Loucy (cell line): ENCODE results near the gene MTR.
A peak's percentile ranks its signal among the peaks of the same experiment; 100 is the strongest.

Experiments
- H2AFZ ChIP-seq: fragments of 200-600 bp; sonication (generic); 2 replicates; pipeline ENCODE4 v1.6.0; 2016; ENCODE audit warnings: antibody characterized with exemption, mild to moderate bottlenecking, low read length, moderate library complexity
- H3F3A ChIP-seq: fragments of 200-600 bp; 2 replicates; pipeline ENCODE4 v1.6.0; 2016; ENCODE audit warnings: antibody characterized with exemption, low read depth, mild to moderate bottlenecking
- H3K27me3 ChIP-seq: fragments of 200-600 bp; sonication (generic); 2 replicates; pipeline ENCODE4 v1.6.1; 2014; ENCODE audit warnings: low read length, mild to moderate bottlenecking; ENCODE audit not compliant: insufficient read depth, poor library complexity, severe bottlenecking
- H3K36me3 ChIP-seq: fragments of 200-600 bp; sonication (generic); 2 replicates; pipeline ENCODE4 v1.6.1; 2016; ENCODE audit warnings: low read length; ENCODE audit not compliant: insufficient read depth
- H3K4me1 ChIP-seq: fragments of 200-600 bp; sonication (generic); 2 replicates; pipeline ENCODE4 v1.5.1; 2014; ENCODE audit warnings: low read length, mild to moderate bottlenecking; ENCODE audit not compliant: insufficient read depth, poor library complexity, severe bottlenecking
- H3K4me2 ChIP-seq: fragments of 200-600 bp; sonication (generic); 2 replicates; pipeline ENCODE4 v1.6.0; 2014; ENCODE audit warnings: antibody characterized with exemption, low read length, low read depth, mild to moderate bottlenecking; ENCODE audit not compliant: poor library complexity, severe bottlenecking
- H3K4me3 ChIP-seq: fragments of 200-600 bp; sonication (generic); 2 replicates; pipeline ENCODE4 v1.5.1; 2014; ENCODE audit warnings: low read length, mild to moderate bottlenecking, mixed read lengths; ENCODE audit not compliant: poor library complexity, severe bottlenecking
- H3K79me2 ChIP-seq: fragments of 200-600 bp; sonication (generic); 2 replicates; pipeline ENCODE4 v1.6.1; 2014; ENCODE audit warnings: low read length; ENCODE audit not compliant: insufficient read depth
- H3K9ac ChIP-seq: fragments of 200-600 bp; sonication (generic); 2 replicates; pipeline ENCODE4 v1.6.0; 2014; ENCODE audit warnings: mild to moderate bottlenecking, low read depth, low read length, moderate library complexity; ENCODE audit not compliant: poor library complexity, severe bottlenecking
- H3K9me2 ChIP-seq: fragments of 200-600 bp; sonication (generic); replicated peaks from 2 replicates; pipeline ENCODE4 v1.6.1; 2016; ENCODE audit warnings: low read depth, low read length, mixed read lengths
- H3K9me3 ChIP-seq: fragments of 200-600 bp; sonication (generic); 2 replicates; pipeline ENCODE4 v1.6.1; 2014; ENCODE audit warnings: mild to moderate bottlenecking, antibody characterized with exemption, low read length, low read depth; ENCODE audit not compliant: insufficient read depth
- H4K20me1 ChIP-seq: fragments of 200-600 bp; sonication (generic); 2 replicates; pipeline ENCODE4 v1.6.0; 2014; ENCODE audit warnings: antibody characterized with exemption, low read length, mild to moderate bottlenecking; ENCODE audit not compliant: insufficient read depth, poor library complexity, severe bottlenecking
- EZH2phosphoT487 ChIP-seq: fragments of 200-600 bp; IDR thresholded peaks from 2 replicates; pipeline ENCODE4 v1.6.1; 2018; ENCODE audit warnings: antibody characterized with exemption, mild to moderate bottlenecking, moderate library complexity, borderline replicate concordance
- TF ChIP-seq, protein P1 (sequence below): fragments of 200-600 bp; sonication (generic); conservative IDR thresholded peaks from 2 replicates; pipeline ENCODE4 v1.5.1; 2014; ENCODE audit warnings: mild to moderate bottlenecking, antibody characterized with exemption, low read length

Gene MTR

DNA sequence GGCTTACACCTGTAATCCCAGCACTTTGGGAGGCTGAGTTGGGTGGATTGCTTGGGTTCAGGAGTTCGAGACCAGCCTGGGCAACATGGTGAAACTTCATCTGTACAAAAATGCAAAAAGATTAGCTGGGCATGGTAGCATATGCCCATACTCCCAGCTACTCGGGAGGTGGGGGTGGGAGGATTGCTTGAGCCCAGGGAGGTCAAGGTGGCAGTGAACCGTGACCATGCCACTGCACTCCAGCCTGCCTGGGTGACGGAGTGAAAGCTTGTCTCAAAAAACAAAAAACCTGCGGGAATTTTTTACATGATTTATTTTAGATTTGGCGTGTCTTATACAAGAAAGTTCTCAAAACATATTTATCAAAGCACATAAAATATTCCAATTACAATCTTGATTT, 27.8 kb upstream of the MTR start:
- Histone ChIP-seq H3F3A (no peaks in the 10 kb centered on the region), H3K9me3 (no peaks in the 10 kb centered on the region), H2AFZ (no peak overlapping the region), H3K9ac (no peak overlapping the region), H3K4me3 (no peak overlapping the region), H3K4me2 (no peak overlapping the region), H3K27me3 (peaks cover 4% of the 10 kb centered on the region), H3K36me3 (no peaks in the 10 kb centered on the region), H4K20me1 (no peaks in the 10 kb centered on the region), H3K9me2 (no peaks in the 10 kb centered on the region), H3K4me1 (no peaks in the 10 kb centered on the region), H3K79me2 (no peaks in the 10 kb centered on the region)
- no peak for TF ChIP-seq EZH2phosphoT487

DNA sequence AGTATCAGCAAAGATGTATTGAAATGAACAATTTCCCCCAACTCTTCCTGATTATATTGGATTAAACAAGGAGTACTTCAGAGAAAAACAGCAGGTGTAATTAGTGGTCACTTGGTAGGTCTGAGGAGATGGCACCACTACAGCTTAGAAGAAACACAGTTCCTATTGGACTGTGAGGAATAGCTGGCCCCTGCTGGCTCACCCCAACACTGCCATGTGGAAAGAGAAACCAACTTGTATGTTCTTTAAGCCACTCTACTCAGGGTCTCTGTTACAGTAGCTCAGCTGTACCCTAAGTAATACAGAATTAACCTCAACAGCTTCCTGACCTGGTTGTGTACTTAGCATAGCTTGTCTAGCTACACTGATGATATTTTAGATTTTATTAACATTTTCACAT, 26.5 kb upstream of the MTR start:
- Histone ChIP-seq H3K9me2 (no peaks in the 10 kb centered on the region), H3K4me2 (no peak overlapping the region), H3K79me2 (no peaks in the 10 kb centered on the region), H3K4me1 (no peaks in the 10 kb centered on the region), H3K4me3 (no peak overlapping the region), H3K9ac (no peak overlapping the region), H2AFZ (no peak overlapping the region), H4K20me1 (no peaks in the 10 kb centered on the region), H3K27me3 (peaks cover 4% of the 10 kb centered on the region), H3K9me3 (no peaks in the 10 kb centered on the region), H3K36me3 (no peaks in the 10 kb centered on the region), H3F3A (no peaks in the 10 kb centered on the region)
- TF ChIP-seq, protein P1, sequence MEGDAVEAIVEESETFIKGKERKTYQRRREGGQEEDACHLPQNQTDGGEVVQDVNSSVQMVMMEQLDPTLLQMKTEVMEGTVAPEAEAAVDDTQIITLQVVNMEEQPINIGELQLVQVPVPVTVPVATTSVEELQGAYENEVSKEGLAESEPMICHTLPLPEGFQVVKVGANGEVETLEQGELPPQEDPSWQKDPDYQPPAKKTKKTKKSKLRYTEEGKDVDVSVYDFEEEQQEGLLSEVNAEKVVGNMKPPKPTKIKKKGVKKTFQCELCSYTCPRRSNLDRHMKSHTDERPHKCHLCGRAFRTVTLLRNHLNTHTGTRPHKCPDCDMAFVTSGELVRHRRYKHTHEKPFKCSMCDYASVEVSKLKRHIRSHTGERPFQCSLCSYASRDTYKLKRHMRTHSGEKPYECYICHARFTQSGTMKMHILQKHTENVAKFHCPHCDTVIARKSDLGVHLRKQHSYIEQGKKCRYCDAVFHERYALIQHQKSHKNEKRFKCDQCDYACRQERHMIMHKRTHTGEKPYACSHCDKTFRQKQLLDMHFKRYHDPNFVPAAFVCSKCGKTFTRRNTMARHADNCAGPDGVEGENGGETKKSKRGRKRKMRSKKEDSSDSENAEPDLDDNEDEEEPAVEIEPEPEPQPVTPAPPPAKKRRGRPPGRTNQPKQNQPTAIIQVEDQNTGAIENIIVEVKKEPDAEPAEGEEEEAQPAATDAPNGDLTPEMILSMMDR, result no peak
- no peak for TF ChIP-seq EZH2phosphoT487

DNA sequence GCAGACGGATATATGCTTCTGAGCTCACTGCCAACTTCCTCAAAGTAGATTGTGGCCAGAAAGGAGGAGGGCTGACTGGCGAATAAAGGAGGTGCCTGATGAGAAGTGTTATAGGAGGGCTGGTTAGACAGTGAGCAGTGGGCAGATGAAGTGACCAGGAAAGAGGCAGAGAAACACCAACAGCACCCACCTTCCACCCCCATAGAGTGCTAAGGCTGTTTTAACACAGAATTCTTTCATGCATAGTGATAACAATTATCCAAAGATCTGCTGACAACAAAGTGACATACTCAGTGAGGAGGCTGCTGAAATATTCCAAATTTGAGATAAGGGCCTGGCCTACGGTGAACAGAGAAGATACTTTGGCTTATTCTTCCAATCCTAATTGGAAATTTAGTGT, 21.2 kb upstream of the MTR start:
- Histone ChIP-seq H2AFZ (no peak overlapping the region), H3K27me3 (peaks cover 8% of the 10 kb centered on the region), H3K9ac (no peak overlapping the region), H3K9me2 (no peaks in the 10 kb centered on the region), H3F3A (no peaks in the 10 kb centered on the region), H3K9me3 (no peaks in the 10 kb centered on the region), H3K36me3 (no peaks in the 10 kb centered on the region), H3K4me3 (no peak overlapping the region), H3K4me1 (no peaks in the 10 kb centered on the region), H3K79me2 (no peaks in the 10 kb centered on the region), H4K20me1 (no peaks in the 10 kb centered on the region), H3K4me2 (no peak overlapping the region)
- TF ChIP-seq, protein P1, result no peak
- TF ChIP-seq EZH2phosphoT487, result no peak

DNA sequence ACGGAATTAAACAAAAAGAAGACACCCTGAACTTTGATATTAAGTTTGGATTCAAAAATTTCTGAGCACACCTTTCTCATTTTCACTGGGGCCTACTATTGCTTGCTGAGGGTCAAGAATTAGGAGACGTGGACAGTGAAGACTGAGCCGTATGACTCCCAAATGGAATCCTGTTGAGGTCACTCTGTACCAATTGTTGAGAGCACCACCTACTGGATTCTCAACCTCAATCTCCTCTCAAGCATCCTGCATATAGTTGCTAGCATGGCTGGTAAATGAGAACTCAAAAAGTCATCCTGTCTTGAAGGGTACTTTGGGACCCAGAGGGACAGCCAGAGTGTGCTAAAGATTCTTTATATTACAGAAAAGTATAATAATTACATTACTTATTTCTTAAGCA, 20.2 kb upstream of the MTR start:
- Histone ChIP-seq H3K9me2 (no peaks in the 10 kb centered on the region), H3K36me3 (no peaks in the 10 kb centered on the region), H2AFZ (no peak overlapping the region), H4K20me1 (no peaks in the 10 kb centered on the region), H3K9ac (no peak overlapping the region), H3K4me3 (no peak overlapping the region), H3K79me2 (no peaks in the 10 kb centered on the region), H3K27me3 (peaks cover 8% of the 10 kb centered on the region), H3K4me1 (no peaks in the 10 kb centered on the region), H3F3A (no peaks in the 10 kb centered on the region), H3K9me3 (no peaks in the 10 kb centered on the region; the same call in 1 of the 2 replicates), H3K4me2 (no peak overlapping the region)
- TF ChIP-seq, protein P1, result peak; percentile 43
- no peak for TF ChIP-seq EZH2phosphoT487
